GM21381 (cell line): Measurements from ENCODE around the gene DENND2C.

ENCODE experiments used
- ATAC-seq: cut with Tn5 transposase; IDR thresholded peaks from one replicate; pipeline ENCODE4 v1.9.1; 2021; ENCODE audit warnings: mild to moderate bottlenecking, moderate library complexity; ENCODE audit not compliant: unreplicated experiment

DENND2C gene

DNA sequence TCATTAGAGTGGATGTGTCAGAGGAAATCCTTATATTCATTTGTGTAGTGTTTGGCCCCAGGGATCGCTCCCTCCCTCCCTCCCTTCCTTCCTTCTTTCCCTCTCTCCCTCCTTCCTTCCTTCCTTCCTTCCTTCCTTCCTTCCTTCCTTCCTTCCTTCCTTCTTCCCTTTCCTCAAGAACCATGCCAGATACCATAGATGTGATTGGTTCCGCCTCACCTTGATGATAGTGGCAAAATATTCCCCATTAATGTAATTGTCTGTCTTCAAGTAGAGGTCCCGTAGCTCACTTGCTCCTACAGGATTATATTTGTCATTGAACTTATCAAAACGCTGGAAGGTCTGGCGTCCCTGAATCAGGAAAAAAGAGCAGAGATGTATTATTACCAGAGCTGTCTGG lies 7.8 kb upstream of the DENND2C start:
- ATAC-seq, result no peak

DNA sequence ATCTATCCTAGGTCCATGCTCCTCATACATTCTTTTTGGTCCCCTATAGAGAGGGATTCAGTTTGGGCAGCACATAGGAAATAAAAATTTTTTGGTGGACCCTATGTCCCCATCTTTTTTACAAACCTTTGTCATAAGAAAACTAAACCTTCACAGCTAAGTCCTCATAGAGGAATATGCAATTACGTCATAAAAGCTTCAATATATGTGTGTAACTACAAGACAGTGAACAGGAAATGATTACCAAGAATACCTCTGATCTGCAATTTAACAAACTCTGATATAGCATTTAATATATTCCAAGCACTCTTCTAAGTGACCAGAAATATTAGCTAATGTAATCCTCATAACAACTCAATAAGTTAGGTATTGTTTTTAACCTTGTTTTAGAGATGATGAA lies 6.3 kb upstream of the DENND2C start:
- no peak for ATAC-seq

DNA sequence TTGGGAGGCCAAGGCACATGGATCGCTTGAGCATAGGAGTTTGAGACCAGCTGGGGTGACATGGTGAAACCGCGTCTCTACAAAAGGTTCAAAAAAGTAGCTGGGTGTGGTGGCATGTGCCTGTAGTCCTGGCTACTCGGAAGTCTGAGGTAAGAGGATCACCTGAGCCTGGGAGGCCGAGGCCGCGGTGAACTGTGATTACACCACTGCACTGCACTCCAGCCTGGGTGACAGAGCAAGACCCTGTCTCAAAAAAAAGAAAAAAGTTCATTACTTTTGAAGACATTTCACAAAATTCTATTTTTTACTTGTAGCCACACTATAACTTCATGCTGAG lies 2.1 kb upstream of the DENND2C start:
- no peak for ATAC-seq

DNA sequence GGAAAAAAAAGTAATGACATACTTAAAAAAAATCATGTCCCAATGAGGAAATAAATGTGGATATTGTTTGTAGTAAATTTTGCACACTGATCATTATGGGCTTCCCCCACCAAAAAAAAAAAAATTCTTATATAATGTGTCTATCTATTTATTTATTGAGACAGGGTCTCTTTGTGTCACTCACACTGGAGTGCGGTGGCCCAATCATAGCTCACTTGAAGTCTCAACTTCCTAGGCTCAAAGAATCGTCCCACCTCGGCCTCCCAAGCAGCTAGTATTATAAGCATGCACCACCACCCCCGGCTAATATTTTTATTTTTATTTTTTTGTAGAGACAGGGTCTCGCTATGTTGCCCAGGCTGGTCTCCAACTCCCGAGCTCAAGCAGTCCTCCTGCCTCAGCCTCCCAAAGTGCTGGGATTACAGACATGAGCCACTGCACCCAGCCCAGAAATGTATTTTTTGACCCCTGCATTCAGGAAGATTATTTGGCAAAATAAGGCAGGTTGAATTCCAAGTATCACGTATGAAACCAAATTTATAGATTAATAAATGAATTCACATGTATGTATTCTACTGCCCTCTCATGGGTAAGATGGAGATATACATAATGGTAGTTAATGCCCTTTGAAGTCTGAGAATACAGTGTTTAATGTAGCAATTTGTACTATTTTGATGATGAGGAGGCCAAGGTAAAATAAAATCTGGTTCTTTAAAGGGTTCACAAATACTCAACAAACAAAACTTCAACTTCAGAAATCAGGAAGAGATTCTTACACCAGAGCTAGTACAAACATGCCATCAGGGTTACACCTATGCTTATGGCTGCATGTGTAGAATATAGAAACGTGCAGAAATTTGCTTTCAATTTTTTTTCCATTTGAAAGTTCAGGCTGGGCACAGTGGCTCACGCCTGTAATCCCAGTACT lies 1.4 kb upstream of the DENND2C start:
- ATAC-seq, result no peak

DNA sequence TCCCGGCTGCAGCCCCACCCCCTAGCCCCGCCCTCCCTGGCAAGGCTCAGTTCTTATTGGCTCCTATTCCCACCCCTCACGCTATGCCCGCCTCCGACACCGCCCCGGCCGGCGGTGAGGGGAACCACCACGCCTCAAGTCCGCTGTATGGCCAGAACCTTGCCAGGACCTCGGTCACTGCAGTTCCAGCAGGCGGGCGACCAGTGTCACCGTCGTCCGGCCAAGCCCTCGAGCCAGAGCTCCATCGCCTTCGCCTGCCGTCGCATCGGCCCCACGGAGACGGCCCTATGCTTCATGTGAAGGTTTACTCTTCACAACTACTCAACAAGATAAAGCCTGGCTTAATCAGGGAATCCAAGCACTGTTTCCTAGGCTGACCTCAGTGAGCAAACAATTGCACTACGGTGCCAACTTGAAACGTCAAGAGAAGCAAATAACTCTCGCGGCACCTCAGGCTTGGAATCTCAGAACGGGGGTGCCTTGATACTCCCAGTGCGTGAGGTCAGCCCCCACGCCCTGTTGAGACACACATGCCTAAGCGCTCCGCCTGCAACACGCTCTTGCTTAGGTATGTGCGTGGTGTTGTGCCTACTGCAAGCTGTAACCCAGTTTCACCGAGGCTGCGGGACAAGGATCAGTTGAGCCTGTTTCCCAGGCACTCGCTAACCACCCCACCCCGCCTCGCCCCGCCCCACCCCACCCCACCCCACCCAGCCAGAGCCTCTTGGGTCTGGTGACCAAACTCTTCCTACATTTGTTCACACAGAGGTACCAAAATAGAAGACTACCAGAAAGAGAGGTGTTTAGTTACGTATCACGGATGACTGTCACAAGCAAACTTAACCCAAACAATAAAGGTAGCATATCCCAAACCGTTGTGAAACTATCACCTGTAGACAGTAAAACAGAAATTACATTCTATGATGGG lies 498 bp upstream of the DENND2C start:
- peak; percentile 98 for ATAC-seq

DNA sequence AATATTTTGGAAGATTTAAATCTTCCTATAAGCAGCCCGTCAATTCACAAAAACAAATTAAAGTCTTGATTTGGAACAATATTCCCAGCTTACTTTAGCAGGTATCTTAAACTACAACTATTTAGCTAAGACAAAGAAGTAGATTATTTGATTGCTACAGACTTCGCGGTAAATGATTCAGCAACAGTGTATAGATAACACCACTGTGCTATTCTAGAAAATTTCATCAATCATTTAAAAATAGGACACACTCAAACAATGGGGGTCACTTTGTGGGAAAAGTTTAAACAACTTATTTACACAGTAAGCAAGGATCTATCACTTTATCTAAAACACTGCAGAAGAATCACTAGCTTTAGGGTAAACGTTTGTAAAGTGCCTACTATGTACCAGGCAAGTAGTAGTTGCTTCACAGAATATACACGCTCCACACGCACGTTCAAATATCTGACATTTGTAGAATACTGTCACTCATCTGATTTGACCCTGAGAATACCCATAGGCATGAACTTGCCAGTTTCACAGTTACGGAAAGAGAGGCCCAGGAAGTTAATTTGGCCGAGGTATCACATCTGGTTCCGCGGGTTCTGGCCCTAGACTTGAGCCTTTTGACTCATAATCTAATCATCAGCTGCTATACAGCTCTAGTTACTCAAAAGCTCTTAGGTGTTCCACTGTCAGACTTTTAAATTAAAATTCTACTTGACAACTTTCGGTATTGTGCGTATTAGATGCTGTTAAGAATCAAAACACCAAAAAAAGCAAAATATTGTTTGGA lies 876 bp downstream of the DENND2C start:
- ATAC-seq, result no peak

DNA sequence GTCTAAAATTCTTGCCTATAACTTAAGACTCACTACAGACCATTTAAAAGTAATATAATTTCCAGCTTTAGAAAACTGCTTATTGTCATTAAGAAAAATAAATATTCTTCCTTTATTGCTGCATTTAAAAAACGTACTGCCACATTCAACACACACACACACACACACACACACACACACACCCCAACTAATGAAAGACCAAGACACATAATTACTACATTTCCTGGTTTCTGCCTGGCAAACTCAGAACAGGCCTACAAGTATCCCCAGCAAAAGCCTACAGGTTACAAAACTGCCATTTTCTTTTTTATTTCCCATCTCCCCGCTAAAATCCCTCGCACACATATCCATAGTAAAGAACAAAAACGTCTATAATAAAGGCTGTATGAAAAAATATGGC lies 1.5 kb downstream of the DENND2C start:
- ATAC-seq, result no peak

DNA sequence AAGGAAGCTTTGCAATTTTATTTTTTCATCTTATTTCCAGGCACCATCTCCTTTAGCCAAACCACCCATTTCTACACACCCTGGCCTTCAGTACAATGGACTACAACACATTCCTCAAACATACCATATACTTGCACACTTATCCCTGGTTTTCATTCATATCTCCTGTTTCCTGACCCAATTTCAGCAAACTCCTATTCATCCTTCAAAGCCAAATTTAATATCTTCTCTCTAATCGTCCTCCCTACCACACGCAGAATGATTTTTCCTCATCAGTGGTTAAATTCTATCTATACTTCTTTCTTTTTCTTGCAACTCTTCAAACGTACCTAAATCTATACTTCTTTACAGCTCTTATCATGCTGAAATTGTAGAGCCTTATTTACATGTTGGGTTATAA lies 2.9 kb downstream of the DENND2C start:
- no peak for ATAC-seq

DNA sequence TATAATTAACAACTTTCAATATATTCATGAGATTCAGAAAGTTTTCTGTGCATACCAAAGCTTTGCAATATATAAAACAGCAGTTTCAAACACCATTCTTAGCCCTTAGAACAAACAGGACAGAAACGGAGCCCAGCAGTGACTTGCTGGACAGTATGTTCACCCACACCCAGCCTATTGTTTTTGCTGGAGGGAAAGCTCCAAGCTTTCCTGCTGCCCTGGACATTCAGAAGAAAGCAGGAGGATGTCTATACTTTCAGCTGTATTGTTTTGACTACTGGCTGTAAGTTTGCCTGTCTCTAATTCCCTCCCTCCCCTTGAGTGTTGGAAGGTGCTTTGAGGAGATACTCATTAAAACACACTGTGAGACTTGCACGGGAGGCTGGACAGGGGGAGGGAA lies 9.6 kb downstream of the DENND2C start:
- ATAC-seq, result no peak

DNA sequence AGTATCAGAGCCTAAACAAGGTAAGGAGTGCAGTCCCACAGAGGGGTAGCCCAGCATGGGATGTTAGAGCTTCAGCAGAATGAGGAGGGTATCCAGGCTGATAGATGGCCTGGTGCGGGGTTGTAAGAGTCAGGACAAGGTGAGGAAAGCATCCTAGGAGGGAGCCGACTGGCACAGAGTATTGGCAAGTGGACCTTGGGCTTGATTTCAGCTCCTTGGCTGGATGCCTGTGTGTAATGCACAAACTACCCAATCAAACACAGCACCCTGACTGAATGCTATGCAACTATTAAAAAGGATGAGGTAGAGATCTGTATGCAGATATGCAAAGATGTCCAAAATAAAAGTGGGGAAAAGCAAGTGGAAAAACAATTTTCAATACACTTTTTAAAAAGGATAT lies 18.0 kb downstream of the DENND2C start:
- no peak for ATAC-seq

DNA sequence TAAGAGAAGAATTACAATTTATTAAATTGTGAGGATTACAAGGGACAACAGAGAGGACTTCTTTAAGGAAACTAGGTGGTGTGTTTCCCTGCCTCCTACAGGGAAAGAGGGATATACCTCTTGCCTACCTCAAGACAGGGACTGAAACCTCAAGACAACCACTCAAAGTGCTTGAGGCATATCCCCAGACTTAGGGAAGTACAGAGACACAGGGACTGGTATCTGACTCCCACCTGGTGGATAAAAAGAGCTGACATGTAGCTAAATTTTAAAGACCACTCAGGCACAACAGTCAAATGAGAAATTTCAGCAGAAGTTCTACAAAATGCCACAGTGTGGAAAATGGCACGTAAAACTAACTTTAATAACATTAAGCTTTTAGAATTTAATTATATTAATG lies 21.3 kb downstream of the DENND2C start:
- no peak for ATAC-seq

DNA sequence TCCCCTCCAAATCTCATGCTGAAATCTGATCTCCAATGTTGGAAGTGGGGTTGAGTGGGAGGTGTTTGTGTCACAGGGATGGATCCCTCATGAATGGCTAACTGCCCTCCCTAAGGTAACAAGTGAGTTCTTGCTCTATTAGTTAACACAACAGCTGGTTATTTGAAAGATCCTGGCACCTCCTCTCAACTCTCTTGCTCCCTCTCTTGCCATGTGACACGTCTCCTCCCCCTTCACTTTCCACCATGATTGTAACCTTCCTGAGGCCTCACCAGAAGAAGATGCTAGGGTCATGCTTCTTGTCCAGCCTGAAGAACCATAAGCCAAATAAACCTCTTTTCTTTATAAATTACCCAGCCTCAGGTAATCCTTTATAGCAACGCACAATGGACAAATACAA lies 28.5 kb downstream of the DENND2C start:
- no peak for ATAC-seq

DNA sequence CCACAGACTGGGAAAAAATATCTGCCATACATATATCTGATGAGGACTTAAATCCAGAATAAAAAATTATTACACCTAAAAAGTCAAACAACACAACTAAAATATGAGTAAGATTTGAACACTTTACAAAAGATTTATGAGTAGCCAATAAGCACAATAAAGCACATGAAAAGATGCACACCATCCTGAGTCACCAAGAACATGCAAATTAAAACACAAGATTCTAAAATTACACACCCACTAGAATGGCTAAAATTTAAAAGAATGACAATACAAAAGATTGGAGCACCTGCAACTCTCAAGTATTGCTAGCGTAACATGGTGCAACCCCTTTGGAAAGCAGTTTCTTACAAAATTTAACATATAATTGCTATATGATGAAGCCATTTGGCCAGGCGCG lies 30.9 kb downstream of the DENND2C start:
- ATAC-seq, result no peak

DNA sequence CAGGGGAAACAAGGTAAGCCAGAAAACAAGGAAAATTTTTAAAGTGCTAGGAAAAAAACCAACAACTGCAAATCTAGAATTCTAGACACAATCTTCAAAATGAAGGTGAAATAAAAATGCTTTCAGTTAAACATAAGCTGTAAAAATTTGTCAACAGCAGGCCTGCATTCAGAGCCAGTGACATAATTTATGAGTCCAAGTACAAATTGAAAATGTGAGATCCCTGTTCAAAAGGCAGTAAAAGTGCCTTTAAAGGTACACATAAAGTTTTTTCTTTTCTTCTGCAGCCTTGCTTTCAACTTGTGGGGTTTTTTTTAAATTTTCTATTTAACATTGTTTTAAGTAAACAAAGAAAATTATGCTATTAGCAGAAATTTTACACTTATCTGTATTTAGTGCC lies 37.4 kb downstream of the DENND2C start:
- no peak for ATAC-seq

DNA sequence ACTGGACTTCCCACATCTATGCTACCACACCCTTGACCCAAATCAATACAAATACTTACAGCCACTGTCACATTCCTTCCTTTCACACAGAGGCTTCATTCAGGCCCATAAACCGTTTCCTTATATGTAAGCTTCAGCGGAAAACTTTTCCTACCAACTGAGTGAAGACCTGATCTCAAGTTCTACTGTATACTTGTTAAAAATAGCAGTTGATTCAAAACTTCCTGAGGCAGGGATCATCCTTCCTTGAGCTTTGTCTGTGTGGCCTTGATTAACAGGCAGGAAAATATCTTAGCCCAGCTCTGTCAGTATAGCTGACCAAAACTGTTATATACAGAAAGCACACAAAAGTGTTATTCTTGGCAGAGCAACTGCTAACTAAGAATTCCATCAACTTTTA lies 42.7 kb downstream of the DENND2C start:
- ATAC-seq, result no peak

DNA sequence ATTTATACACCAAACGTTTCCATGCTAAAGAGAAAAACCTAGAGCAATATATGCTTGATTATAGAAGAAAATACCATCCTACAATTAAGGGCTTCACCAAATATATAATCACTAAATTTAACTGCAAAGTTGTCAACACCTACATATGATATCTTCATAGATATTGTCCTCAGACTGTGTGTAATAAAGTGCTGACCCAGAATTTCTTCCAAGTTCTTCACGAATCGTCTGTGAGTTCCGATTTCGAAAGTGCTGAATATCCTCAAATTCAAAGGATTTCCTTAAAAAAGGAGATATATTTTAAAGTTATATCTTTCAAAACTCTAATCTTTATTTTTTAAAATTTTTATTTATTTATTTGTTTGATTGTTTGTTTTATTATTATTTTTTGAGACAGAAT lies 46.5 kb downstream of the DENND2C start:
- ATAC-seq, result no peak

DNA sequence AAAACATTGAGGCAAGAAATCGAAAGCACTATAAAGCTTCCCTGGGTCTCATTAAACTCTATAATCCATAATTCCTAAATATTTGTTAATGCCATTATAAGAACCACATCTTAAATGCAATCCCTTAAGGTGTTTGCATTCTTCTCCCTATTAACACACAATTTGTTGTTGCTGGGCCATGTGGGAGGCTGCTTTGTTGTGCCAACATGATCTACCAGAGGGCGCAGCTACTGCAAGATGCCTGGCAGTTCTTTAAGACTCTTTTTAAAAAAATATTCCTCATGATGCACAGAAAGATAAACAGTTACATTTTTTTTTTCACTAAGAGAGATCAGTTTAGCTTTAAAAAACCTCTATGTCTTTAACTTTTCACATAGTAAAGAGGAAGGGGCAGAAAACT lies 49.4 kb downstream of the DENND2C start:
- no peak for ATAC-seq

DNA sequence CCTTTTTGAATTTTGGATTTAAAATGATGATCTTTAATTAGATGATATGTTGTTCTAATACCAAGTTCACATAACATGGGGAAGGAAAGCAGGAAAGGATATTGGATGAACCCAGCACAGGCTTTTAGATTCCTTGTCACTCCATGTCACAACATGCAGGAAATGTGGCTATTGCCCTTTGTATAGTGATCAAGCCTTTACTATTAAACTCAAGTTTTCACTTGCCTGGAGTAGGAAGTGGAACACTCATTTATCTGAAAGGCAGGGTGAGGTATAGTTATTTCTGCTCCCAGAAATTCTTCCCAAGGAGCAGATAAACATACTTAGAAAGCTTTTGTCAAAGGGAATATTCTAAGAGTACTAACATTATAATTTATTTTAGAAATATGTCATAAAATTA lies 51.2 kb downstream of the DENND2C start:
- no peak for ATAC-seq

DNA sequence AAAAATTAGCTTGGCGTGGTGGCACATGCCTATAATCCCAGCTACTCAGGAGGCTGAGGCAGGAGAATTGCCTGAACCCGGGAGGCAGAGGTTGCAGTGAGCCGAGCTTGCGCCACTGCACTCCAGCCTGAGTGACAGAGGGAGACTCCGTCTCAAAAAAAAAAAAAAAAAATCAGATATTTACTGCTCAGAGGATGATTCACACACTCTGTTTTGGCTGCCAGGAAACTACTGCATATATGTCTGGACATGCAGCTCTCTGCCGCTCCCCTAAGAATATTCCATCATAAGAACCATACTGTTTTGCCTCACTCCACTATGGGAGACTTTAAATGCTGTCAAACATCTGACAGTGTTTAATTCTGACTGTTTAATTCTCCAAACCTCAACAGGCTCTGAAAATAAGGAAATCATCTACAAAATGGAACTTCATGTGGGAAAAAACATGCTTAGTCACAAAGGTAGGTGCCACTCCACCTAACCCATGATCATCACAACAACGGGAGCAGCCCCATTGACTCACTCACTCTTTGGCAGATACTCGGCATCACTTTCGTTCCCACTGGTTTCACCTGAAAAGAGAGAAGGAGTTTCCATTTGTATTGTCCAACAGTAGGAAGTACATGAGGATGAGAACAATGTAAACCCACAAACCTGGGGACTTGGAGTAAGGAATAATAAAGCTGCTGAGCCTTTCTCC lies 59.2 kb downstream of the DENND2C start:
- ATAC-seq, result no peak

DNA sequence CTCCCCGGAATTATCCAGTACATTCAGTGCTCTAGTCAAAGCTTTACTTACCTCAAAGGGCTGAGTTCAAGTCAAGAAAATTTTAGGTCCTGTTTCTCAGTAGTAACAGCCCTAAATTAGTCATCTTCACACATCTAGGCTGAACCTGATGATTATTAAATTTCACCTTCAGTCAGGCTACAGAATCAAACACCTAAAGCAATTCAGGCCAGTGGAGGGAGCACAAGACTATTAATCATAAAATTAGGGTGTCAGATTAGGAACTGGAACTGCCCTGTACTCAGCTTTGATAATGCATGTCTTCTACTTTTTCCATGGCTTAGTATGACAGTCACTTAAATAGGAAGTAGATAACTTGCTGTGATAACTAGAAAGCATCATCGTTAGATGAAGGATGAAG lies 60.0 kb downstream of the DENND2C start:
- ATAC-seq, result no peak

DNA sequence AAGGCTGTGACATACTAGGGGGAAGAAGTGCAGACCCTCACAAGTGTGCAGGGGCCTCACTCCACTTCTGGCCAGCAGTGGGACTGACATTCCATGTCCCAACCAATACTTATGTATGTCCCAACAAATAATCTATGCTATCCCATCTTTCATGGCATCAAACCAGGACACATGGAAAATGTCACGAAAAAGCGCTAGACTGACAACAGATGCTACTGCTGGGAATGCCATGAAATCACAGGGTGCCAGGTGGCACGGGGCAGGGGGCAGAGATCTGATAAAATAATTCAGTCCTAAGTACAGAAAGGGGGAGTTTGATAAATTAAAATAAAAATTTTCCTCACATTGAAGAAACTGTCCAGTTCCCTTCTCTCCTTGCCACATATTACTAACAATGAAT lies 60.8 kb downstream of the DENND2C start:
- ATAC-seq, result no peak
